IPS-18a (cell line): ENCODE measurements around the gene CAPN3.

ENCODE experiments used
- H3K27ac ChIP-seq: one replicate; pipeline ENCODE4 v1.5.1; 2013; ENCODE audit warnings: low read length
- H3K27me3 ChIP-seq: one replicate; pipeline ENCODE4 v1.6.1; 2013; ENCODE audit warnings: mild to moderate bottlenecking, low read length; ENCODE audit not compliant: control insufficient read depth, insufficient read depth
- H3K36me3 ChIP-seq: one replicate; pipeline ENCODE4 v1.6.1; 2013; ENCODE audit warnings: low read depth, low read length; ENCODE audit not compliant: control insufficient read depth
- H3K4me1 ChIP-seq: one replicate; pipeline ENCODE4 v1.6.1; 2013; ENCODE audit warnings: low read depth, low read length; ENCODE audit not compliant: control insufficient read depth
- H3K4me3 ChIP-seq: one replicate; pipeline ENCODE4 v1.5.1; 2013; ENCODE audit warnings: low read length
- H3K9ac ChIP-seq: one replicate; pipeline ENCODE4 v1.6.1; 2013; ENCODE audit warnings: mild to moderate bottlenecking, low read length, moderate library complexity
- H3K9me3 ChIP-seq: one replicate; pipeline ENCODE4 v1.6.1; 2013; ENCODE audit warnings: low read depth, low read length; ENCODE audit not compliant: control insufficient read depth

The CAPN3 gene

GRCh38 chr15:42395838-42396237 lies 36.5 kb downstream of the CAPN3 start:
- H3K4me1 ChIP-seq: no peaks in the 10 kb centered on the region
- no peak overlapping the region for H3K9ac ChIP-seq
- no peak overlapping the region for H3K27ac ChIP-seq
- H3K9me3 ChIP-seq: no peaks in the 10 kb centered on the region
- no peaks in the 10 kb centered on the region for H3K36me3 ChIP-seq
- no peak overlapping the region for H3K4me3 ChIP-seq
- H3K27me3 ChIP-seq: no peaks in the 10 kb centered on the region

GRCh38 chr15:42401544-42402454 lies 42.5 kb downstream of the CAPN3 start:
- Histone ChIP-seq H3K9me3 (no peaks in the 10 kb centered on the region), H3K27ac (no peak overlapping the region), H3K4me1 (no peaks in the 10 kb centered on the region), H3K4me3 (no peak overlapping the region), H3K36me3 (no peaks in the 10 kb centered on the region), H3K9ac (no peak overlapping the region), H3K27me3 (no peaks in the 10 kb centered on the region)

- no peaks in the 10 kb centered on the region for H3K9me3 ChIP-seq
- H3K4me1 ChIP-seq: no peaks in the 10 kb centered on the region
- no peak overlapping the region for H3K4me3 ChIP-seq
- no peak overlapping the region for H3K9ac ChIP-seq
- H3K27me3 ChIP-seq: no peaks in the 10 kb centered on the region
- no peak overlapping the region for H3K27ac ChIP-seq
- no peaks in the 10 kb centered on the region for H3K36me3 ChIP-seq
Measured at GRCh38 chr15:42402455-42403205, 43.3 kb downstream of the CAPN3 start.

DNA sequence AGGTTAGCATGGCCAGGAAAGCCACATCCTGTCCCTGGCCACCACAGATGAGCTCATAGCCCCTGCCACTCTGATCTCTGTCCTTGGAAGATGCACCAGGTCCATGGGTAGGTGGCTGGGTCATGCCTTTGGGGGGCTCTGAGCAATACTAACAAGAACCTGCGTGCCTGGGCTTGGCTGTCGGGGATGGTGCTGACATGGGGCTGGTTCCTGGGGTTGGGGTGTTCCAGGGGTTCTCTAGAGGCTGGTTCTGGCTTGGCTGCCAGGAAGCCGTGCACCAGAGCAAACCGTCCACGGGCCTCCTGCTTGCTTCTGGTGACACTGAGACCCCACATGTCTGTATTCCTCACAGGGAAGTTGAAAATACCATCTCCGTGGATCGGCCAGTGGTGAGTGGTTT lies 44.1 kb downstream of the CAPN3 start:
- H3K36me3 ChIP-seq: no peaks in the 10 kb centered on the region
- no peak overlapping the region for H3K9ac ChIP-seq
- H3K9me3 ChIP-seq: no peaks in the 10 kb centered on the region
- no peaks in the 10 kb centered on the region for H3K27me3 ChIP-seq
- no peak overlapping the region for H3K4me3 ChIP-seq
- H3K4me1 ChIP-seq: no peaks in the 10 kb centered on the region
- H3K27ac ChIP-seq: no peak overlapping the region

DNA sequence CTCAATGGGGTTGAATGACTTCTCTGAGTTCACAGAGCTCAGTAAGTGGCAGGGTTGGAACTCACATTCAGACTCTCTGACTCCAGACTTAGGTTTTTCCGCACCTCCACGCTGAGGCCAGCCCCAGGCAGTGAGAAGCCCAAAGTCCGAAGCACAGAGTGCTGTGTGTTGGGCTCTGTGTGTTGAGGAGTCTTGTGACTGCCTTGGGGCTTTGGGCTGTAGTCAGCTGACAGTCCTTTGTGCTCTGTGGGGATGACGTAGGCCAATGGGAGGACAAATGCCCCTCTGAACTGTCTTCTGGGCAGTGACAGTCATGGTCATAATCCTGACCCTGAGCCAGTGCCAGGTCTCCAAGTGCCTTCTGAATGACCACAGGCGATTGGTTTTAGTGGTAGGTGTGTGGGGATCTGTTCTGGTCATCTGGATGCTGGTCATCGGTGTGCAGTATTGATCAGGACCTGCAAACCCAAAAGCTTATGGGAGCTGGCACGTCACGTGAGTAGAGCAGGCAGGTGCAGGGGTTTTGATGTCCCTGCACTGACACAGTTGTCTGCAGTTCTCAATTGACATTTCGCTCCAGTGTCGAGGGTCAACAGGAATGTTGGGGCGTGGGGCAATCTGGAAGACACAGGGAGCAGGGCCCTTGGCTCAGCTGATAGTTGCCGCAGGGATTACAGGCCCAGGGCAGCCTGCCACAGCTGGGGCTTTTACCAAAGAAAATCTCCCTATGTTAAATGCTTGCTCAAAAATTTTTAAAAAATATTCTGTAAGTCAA lies 45.3 kb downstream of the CAPN3 start:
- Histone ChIP-seq H3K9ac (no peak overlapping the region), H3K27me3 (no peaks in the 10 kb centered on the region), H3K27ac (no peak overlapping the region), H3K36me3 (no peaks in the 10 kb centered on the region), H3K4me1 (no peaks in the 10 kb centered on the region), H3K4me3 (no peak overlapping the region), H3K9me3 (no peaks in the 10 kb centered on the region)

GRCh38 chr15:42405863-42406482 lies 46.7 kb downstream of the CAPN3 start:
- Histone ChIP-seq H3K9ac (no peak overlapping the region), H3K27ac (no peak overlapping the region), H3K9me3 (no peaks in the 10 kb centered on the region), H3K27me3 (no peaks in the 10 kb centered on the region), H3K4me3 (no peak overlapping the region), H3K36me3 (no peaks in the 10 kb centered on the region), H3K4me1 (no peaks in the 10 kb centered on the region)

DNA sequence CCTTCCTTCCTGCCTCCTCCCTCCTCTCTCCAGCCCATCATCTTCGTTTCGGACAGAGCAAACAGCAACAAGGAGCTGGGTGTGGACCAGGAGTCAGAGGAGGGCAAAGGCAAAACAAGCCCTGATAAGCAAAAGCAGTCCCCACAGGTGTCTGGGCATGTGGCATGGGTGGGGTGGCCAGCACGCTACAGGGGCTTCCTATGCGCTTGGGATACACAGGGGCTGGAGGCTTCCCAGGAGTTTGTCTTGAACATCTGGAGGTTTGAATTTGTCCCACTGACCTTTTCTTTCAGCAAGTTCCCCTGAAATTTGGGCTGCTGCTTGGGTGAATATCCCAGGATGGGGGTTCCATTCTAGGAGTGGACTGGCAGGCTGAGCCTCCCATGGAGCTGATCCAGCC lies 48.9 kb downstream of the CAPN3 start:
- Histone ChIP-seq H3K4me3 (no peak overlapping the region), H3K36me3 (no peaks in the 10 kb centered on the region), H3K27me3 (no peaks in the 10 kb centered on the region), H3K4me1 (no peaks in the 10 kb centered on the region), H3K27ac (no peak overlapping the region), H3K9me3 (no peaks in the 10 kb centered on the region), H3K9ac (no peak overlapping the region)

DNA sequence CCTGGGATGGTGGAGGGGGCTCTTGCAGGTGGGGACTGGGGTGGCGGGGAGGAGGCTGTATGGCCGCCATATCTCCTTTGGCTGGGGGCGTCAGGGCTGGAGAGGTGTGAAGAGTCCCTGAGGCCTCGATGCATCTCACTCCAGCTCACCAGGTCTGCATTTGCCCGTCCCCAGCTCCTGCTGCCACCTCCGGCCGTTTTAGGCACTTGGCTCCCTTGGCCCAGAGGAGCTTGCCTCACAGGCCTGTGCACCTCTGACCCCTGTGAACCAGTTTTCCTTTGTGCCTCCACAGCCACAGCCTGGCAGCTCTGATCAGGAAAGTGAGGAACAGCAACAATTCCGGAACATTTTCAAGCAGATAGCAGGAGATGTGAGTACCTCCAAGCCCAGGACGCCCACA lies 49.7 kb downstream of the CAPN3 start:
- Histone ChIP-seq H3K9ac (no peak overlapping the region), H3K36me3 (no peaks in the 10 kb centered on the region), H3K9me3 (no peaks in the 10 kb centered on the region)

GRCh38 chr15:42411884-42412283 lies 52.6 kb downstream of the CAPN3 start:
- Histone ChIP-seq H3K4me1 (no peaks in the 10 kb centered on the region), H3K36me3 (peaks cover 9% of the 10 kb centered on the region), H3K4me3 (no peak overlapping the region), H3K9me3 (no peaks in the 10 kb centered on the region), H3K9ac (no peak overlapping the region), H3K27me3 (no peaks in the 10 kb centered on the region), H3K27ac (no peak overlapping the region)

More for the DNA sequence above, 49.7 kb downstream of the CAPN3 start:
- Histone ChIP-seq H3K4me1 (no peaks in the 10 kb centered on the region), H3K27ac (no peak overlapping the region), H3K4me3 (no peak overlapping the region), H3K27me3 (no peaks in the 10 kb centered on the region)

DNA sequence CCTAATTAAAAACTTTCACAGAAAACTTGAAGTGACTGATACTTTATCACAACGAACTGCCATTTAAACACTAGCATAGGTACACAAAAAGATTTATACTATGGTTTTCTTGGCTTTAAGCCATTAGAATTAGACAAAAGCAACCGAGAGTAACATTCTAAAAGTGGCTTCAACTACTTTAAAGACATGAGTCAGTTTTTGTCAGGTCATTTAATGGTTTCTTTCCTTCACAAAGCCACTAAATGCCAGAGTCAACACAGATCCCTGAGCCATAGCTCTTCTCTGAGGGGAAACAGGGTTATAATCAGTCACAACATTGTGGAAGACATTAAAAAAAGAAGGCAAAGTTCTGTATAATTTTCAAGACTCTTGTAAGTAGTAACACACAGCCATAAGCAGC lies 54.6 kb downstream of the CAPN3 start:
- Histone ChIP-seq H3K36me3 (peaks cover 16% of the 10 kb centered on the region), H3K9ac (no peak overlapping the region), H3K4me3 (no peak overlapping the region), H3K9me3 (no peaks in the 10 kb centered on the region), H3K27ac (no peak overlapping the region), H3K27me3 (no peaks in the 10 kb centered on the region), H3K4me1 (no peaks in the 10 kb centered on the region)

DNA sequence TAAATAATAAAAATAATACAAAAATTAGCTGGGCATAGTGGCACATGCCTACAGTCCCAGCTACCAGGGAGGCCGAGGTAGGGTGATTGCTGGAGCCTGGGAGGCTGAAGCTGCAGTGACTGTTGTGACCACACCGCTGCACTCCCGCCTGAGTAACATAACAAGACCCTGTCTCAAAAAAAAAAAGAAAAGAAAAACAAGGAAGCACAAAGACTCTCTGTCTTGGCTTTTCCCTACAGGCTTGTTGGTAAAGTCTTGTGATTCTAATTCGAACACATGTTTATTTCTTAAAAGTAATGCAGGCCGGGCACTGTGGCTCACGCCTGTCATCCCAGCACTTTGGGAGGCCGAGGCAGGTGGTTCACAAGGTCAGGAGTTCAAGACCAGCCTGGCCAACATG lies 60.1 kb downstream of the CAPN3 start:
- Histone ChIP-seq H3K27ac (no peak overlapping the region), H3K4me3 (no peak overlapping the region), H3K27me3 (no peaks in the 10 kb centered on the region), H3K4me1 (no peaks in the 10 kb centered on the region), H3K9ac (no peak overlapping the region), H3K9me3 (no peaks in the 10 kb centered on the region), H3K36me3 (peaks cover 45% of the 10 kb centered on the region)
